PC-9 (cell line): ENCODE measurements around the gene AFG1L. TPM values are rescaled to one million over a fixed set of nuclear protein-coding genes. Genes with fewer than 3 reads are reported as not detected.
"Not testable (repeated sequence)": the region's sequence is repeated elsewhere in the genome, so short reads cannot be mapped to it uniquely, and the experiment has no call there.

Experiments
- BruUV-seq: library from RNA; stranded (reverse); fragments of 400-500 nt; replicated peaks from 2 replicates; lab custom pipeline; 2021; lab: Mats Ljungman, UMichigan
- CTCF ChIA-PET: fragments of 300-600 bp; sonication (Branson Sonifier 250); formaldehyde crosslinking; loops from one replicate; lab custom pipeline; 2022; ENCODE audit warnings: antibody characterized with exemption; lab: Charles Lee
- POLR2A ChIA-PET: fragments of 300-600 bp; sonication (Branson Sonifier 250); formaldehyde crosslinking; loops from one replicate; lab custom pipeline; 2022; ENCODE audit warnings: antibody characterized with exemption; ENCODE audit not compliant: unreplicated experiment; lab: Charles Lee
- DNase-seq, 2 experiments: peaks; one replicate each; pipeline versions ENCODE4 v3.0.0 to v3.0.0-alpha.2; 2015 to 2022; ENCODE audit warnings: mixed read lengths in 1 of 2
- H2AFZ ChIP-seq: fragments of 200-600 bp; sonication (generic); 2 replicates; pipeline ENCODE4 v1.8.1; 2017; ENCODE audit warnings: antibody characterized with exemption
- H3F3A ChIP-seq: fragments of 200-600 bp; sonication (generic); 2 replicates; pipeline ENCODE4 v1.8.1; 2017; ENCODE audit warnings: antibody characterized with exemption, mild to moderate bottlenecking, low read depth; ENCODE audit not compliant: insufficient read depth
- H3K27ac ChIP-seq: fragments of 200-600 bp; sonication (generic); 2 replicates; pipeline ENCODE4 v1.6.1; 2016; ENCODE audit warnings: mixed run types
- H3K27me3 ChIP-seq: fragments of 200-600 bp; sonication (generic); 2 replicates; pipeline ENCODE4 v1.6.1; 2016; ENCODE audit warnings: low read depth, mixed run types; ENCODE audit not compliant: insufficient read depth
- H3K36me3 ChIP-seq: fragments of 200-600 bp; sonication (generic); 2 replicates; pipeline ENCODE4 v1.6.1; 2016; ENCODE audit warnings: low read depth, mixed run types
- H3K4me1 ChIP-seq: fragments of 200-600 bp; sonication (generic); replicated peaks from 2 replicates; pipeline ENCODE4 v1.6.1; 2016; ENCODE audit warnings: mixed run types; ENCODE audit not compliant: insufficient read depth
- H3K4me2 ChIP-seq: fragments of 200-600 bp; sonication (generic); 2 replicates; pipeline ENCODE4 v1.6.1; 2017; ENCODE audit warnings: mixed run types
- H3K4me3 ChIP-seq: fragments of 200-600 bp; sonication (generic); 2 replicates; pipeline ENCODE4 v1.6.1; 2016; ENCODE audit warnings: mixed run types
- H3K79me2 ChIP-seq: fragments of 200-600 bp; sonication (generic); 2 replicates; pipeline ENCODE4 v1.6.1; 2017; ENCODE audit warnings: low read depth, mixed run types
- H3K9me2 ChIP-seq: fragments of 200-600 bp; sonication (generic); 2 replicates; pipeline ENCODE4 v1.8.1; 2017; ENCODE audit warnings: mild to moderate bottlenecking; ENCODE audit not compliant: insufficient read depth
- H3K9me3 ChIP-seq: fragments of 200-600 bp; sonication (generic); 2 replicates; pipeline ENCODE4 v1.8.1; 2016; ENCODE audit warnings: low read depth; ENCODE audit not compliant: insufficient read depth
- H4K20me1 ChIP-seq: fragments of 200-600 bp; sonication (generic); 2 replicates; pipeline ENCODE4 v1.8.1; 2017; ENCODE audit not compliant: insufficient read depth
- CTCF ChIP-seq: fragments of 200-600 bp; sonication (generic); conservative IDR thresholded peaks from 2 replicates; pipeline ENCODE4 v1.6.1; 2017; ENCODE audit warnings: mixed run types, antibody characterized with exemption, mild to moderate bottlenecking, moderate library complexity
- EZH2 ChIP-seq: fragments of 200-600 bp; sonication (generic); IDR thresholded peaks from 2 replicates; pipeline ENCODE4 v1.8.0; 2017; ENCODE audit warnings: antibody characterized with exemption, low read depth
- intact Hi-C: fragments of 100-400 bp; cut with micrococcal nuclease; formaldehyde crosslinking; loops from one replicate; pipeline ENCODE4 v1.10.0; 2022; ENCODE audit not compliant: unreplicated experiment
- total RNA-seq: library from RNA; stranded (reverse); gene quantifications from 2 replicates; pipeline ENCODE4 v1.2.3, GENCODE V29; 2021

The AFG1L gene
- total RNA-seq, 1 experiment from 2014 or later = 8.9 TPM

GRCh38 chr6:108260809-108261569 lies 33.9 kb upstream of the AFG1L start, which contains the start of gene SNX3:
Gene SNX3, minus strand, starts transcription at chr6:108261040. Its CDS starts 119 bp downstream, at chr6:108260921.
- CTCF ChIA-PET = no interaction called here
- Histone ChIP-seq H3F3A (peaks cover 19% of the 10 kb centered on the region), H3K4me2 (peak within 1 kb of the TSS; percentile 80), H3K79me2 (peaks cover 45% of the 10 kb centered on the region), H3K4me1 (peaks cover 18% of the 10 kb centered on the region), H3K9me2 (no peaks in the 10 kb centered on the region), H3K4me3 (peak within 1 kb of the TSS; percentile 70), H3K9me3 (no peaks in the 10 kb centered on the region), H3K27me3 (no peaks in the 10 kb centered on the region), H3K27ac (peak within 1 kb of the TSS; percentile 89), H2AFZ (peak within 1 kb of the TSS; percentile 89), H4K20me1 (0 out of 2 replicates have a peak, but pooled peaks cover 8% of the 10 kb centered on the region), H3K36me3 (no peaks in the 10 kb centered on the region)
- POLR2A ChIA-PET = interaction anchor here (0.5 to 0.7 kb wide), 10 partner anchors 13 to 1430 kb away, joined by 3 to 10 read pairs (median 4); partner anchors contain the start of genes AFG1L, AK9 and FIG4
- intact Hi-C loops = loop anchor here (1.0 to 5.0 kb wide), 4 partner anchors 33 to 834 kb away; partner anchors contain the start of genes CEP57L1 and SESN1
- peak; percentile 90 to 97 for DNase-seq
- no TSS peak for BruUV-seq
- TF ChIP-seq EZH2 = no peak
- no peak for TF ChIP-seq CTCF

GRCh38 chr6:108263371-108263770 lies 31.5 kb upstream of the AFG1L start:
- H2AFZ ChIP-seq = no peak overlapping the region
- H3K79me2 ChIP-seq = peaks cover 23% of the 10 kb centered on the region
- no peaks in the 10 kb centered on the region for H3K36me3 ChIP-seq
- peaks cover 19% of the 10 kb centered on the region for H3F3A ChIP-seq
- H3K4me1 ChIP-seq = peaks cover 18% of the 10 kb centered on the region
- TF ChIP-seq EZH2 (no peak), CTCF (no peak)
- no peak overlapping the region for H3K27ac ChIP-seq
- H3K9me2 ChIP-seq = no peaks in the 10 kb centered on the region
- intact Hi-C loops = loop anchor here (5.0 kb wide), 1 partner anchor 146 kb away; no protein-coding TSS in a partner anchor
- no peak overlapping the region for H3K4me3 ChIP-seq
- BruUV-seq = no TSS peak
- no peak for DNase-seq
- H4K20me1 ChIP-seq = no peaks in the 10 kb centered on the region
- H3K27me3 ChIP-seq = no peaks in the 10 kb centered on the region
- ChIA-PET CTCF (no interaction called here), POLR2A (no interaction called here)
- H3K9me3 ChIP-seq = no peaks in the 10 kb centered on the region
- no peak overlapping the region for H3K4me2 ChIP-seq

GRCh38 chr6:108268845-108269244 lies 26.0 kb upstream of the AFG1L start:
- H3F3A ChIP-seq = no peaks in the 10 kb centered on the region; the same call in 1 of the 2 replicates
- BruUV-seq = no TSS peak
- no peak overlapping the region for H3K27ac ChIP-seq
- TF ChIP-seq EZH2 (no peak), CTCF (no peak)
- no peak overlapping the region for H2AFZ ChIP-seq
- no peaks in the 10 kb centered on the region for H3K79me2 ChIP-seq
- H3K4me3 ChIP-seq = no peak overlapping the region
- H3K36me3 ChIP-seq = no peaks in the 10 kb centered on the region
- H3K27me3 ChIP-seq = no peaks in the 10 kb centered on the region
- ChIA-PET CTCF (no interaction called here), POLR2A (no interaction called here)
- H3K9me3 ChIP-seq = no peaks in the 10 kb centered on the region
- no peak overlapping the region for H3K4me2 ChIP-seq
- intact Hi-C loops = no loop called here
- no peak for DNase-seq
- H4K20me1 ChIP-seq = no peaks in the 10 kb centered on the region
- no peaks in the 10 kb centered on the region for H3K9me2 ChIP-seq
- H3K4me1 ChIP-seq = no peaks in the 10 kb centered on the region

- BruUV-seq, H2AFZ ChIP-seq, H3F3A ChIP-seq, H3K4me2 ChIP-seq, H3K27me3 ChIP-seq, CTCF ChIA-PET, DNase-seq, H3K79me2 ChIP-seq, H3K9me2 ChIP-seq, POLR2A ChIA-PET, H4K20me1 ChIP-seq, H3K36me3 ChIP-seq, H3K4me1 ChIP-seq, H3K9me3 ChIP-seq, H3K4me3 ChIP-seq, H3K27ac ChIP-seq, intact Hi-C loops: not testable (repeated sequence)
These were observed 24.9 kb upstream of the AFG1L start for GRCh38 chr6:108269955-108270354.
